Stimulated activated CD4-positive, alpha-beta T cell treated with anti-CD3 and anti-CD28 coated beads, Interleukin-15, amount 100 ng/mL, for 48 hours (primary cell): ENCODE measurements around the gene CDH8.

Source experiments
- DNase-seq, 2 donors: peaks; one replicate each; pipeline ENCODE4 v3.0.0-alpha.2; 2020; ENCODE audit warnings: low read depth in 2 of 2

CDH8 gene

GRCh38 chr16:62036101-62036801 lies at the start of gene CDH8:
TSS of gene CDH8 (minus strand) at chr16:62036438. CDS start at chr16:62021403, 15,035 bp downstream.
- no peak for DNase-seq

GRCh38 chr16:62079236-62079635 lies 43.0 kb upstream of the CDH8 start:
- DNase-seq, result no peak

GRCh38 chr16:62077998-62078397 lies 41.8 kb upstream of the CDH8 start:
- DNase-seq, result no peak

- no peak for DNase-seq
Measured at GRCh38 chr16:62076886-62077285, 40.6 kb upstream of the CDH8 start.

- no peak for DNase-seq
Measured at GRCh38 chr16:62068747-62069146, 32.5 kb upstream of the CDH8 start.

GRCh38 chr16:62067981-62068380 lies 31.7 kb upstream of the CDH8 start:
- DNase-seq, result no peak

- no peak for DNase-seq
Measured at GRCh38 chr16:62067182-62067581, 30.9 kb upstream of the CDH8 start.

- no peak for DNase-seq
Measured at GRCh38 chr16:62066747-62067146, 30.5 kb upstream of the CDH8 start.

GRCh38 chr16:62064173-62064572 lies 27.9 kb upstream of the CDH8 start:
- DNase-seq, result no peak

GRCh38 chr16:62060089-62060488 lies 23.9 kb upstream of the CDH8 start:
- DNase-seq, result no peak

GRCh38 chr16:62059527-62059926 lies 23.3 kb upstream of the CDH8 start:
- DNase-seq, result no peak

- DNase-seq, result no peak
Measured at GRCh38 chr16:62058412-62058811, 22.2 kb upstream of the CDH8 start.

GRCh38 chr16:62051942-62052341 lies 15.7 kb upstream of the CDH8 start:
- no peak for DNase-seq

- DNase-seq, result no peak
Measured at GRCh38 chr16:62050793-62051192, 14.6 kb upstream of the CDH8 start.

- DNase-seq, result no peak
Measured at GRCh38 chr16:62046801-62047200, 10.6 kb upstream of the CDH8 start.

- DNase-seq, result no peak
Measured at GRCh38 chr16:62041401-62041800, 5.2 kb upstream of the CDH8 start.

- no peak for DNase-seq
Measured at GRCh38 chr16:62038646-62039045, 2.4 kb upstream of the CDH8 start.

- DNase-seq, result no peak
Measured at GRCh38 chr16:62038225-62038624, 2.0 kb upstream of the CDH8 start.

GRCh38 chr16:62036802-62037135 lies 531 bp upstream of the CDH8 start:
- no peak for DNase-seq

GRCh38 chr16:62035115-62036092 lies 834 bp downstream of the CDH8 start:
- DNase-seq, result no peak

GRCh38 chr16:62034231-62035114 lies 1.8 kb downstream of the CDH8 start:
- DNase-seq, result no peak

GRCh38 chr16:62033065-62033464 lies 3.2 kb downstream of the CDH8 start:
- DNase-seq, result no peak
